ENCODE data around the gene ETDC.

The ETDC gene

GRCh38 chrX:135345107-135345589 is 35.9 kb downstream of the ETDC start:
- no peak for DNase-seq (ENCODE audit: low read depth in 2 of 3, low spot score in 1 of 3)

DNA sequence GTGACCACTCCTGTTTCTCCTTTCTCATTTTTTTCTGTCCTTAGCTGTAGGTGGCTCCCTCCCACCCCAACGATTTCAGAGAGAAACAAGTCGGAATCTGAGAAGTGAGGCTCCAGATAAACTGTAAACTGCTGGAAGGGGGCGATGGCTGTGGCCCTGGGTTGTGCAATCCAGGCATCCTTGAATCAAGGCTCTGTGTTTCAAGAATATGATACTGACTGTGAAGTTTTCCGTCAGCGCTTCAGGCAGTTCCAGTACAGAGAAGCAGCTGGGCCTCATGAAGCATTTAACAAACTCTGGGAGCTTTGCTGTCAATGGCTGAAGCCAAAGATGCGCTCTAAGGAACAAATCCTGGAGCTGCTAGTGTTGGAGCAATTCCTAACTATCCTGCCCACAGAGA is 37.7 kb downstream of the ETDC start:
- DNase-seq (ENCODE audit: low read depth in 2 of 3, low spot score in 1 of 3) = no peak

- DNase-seq (ENCODE audit: low read depth in 2 of 3, low spot score in 1 of 3) = no peak
Measured at GRCh38 chrX:135347381-135348016, 38.2 kb downstream of the ETDC start.

DNA sequence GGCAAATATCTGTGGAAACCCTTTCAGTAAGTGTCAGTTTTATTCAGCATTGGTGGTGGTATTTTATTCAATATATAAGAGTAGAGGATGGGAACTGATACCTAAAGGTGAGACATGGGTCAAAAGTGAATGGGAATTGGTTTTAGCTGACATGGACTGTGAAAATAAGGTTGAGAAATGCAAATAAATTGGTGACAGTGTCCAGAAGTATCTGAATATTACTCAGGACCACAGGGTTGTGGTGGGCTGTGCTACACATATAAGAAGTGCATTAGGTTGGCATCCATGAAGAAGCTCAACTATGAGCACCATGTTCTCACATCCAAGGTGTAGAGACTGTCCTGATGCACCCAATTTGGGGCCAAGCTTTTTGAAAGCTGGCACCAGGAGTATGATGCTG is 45.0 kb downstream of the ETDC start:
- DNase-seq (ENCODE audit: low read depth in 2 of 3, low spot score in 1 of 3) = no peak
